Parathyroid adenoma (tissue), 2 donors: ENCODE measurements around the gene PDIA6.
A peak's percentile ranks its signal among the peaks of the same experiment; 100 is the strongest.

Experiments used
- H2AFZ ChIP-seq: fragments of 300-600 bp; sonication (generic); one replicate; pipeline ENCODE4 v1.7.0; 2017; ENCODE audit warnings: antibody characterized with exemption, mild to moderate bottlenecking
- H3K27ac ChIP-seq: fragments of 300-600 bp; sonication (generic); one replicate; pipeline ENCODE4 v1.7.0; 2017
- H3K27me3 ChIP-seq: fragments of 300-600 bp; sonication (generic); one replicate; pipeline ENCODE4 v1.7.0; 2017; ENCODE audit warnings: low read length; ENCODE audit not compliant: control insufficient read depth, insufficient read depth
- H3K36me3 ChIP-seq: fragments of 300-600 bp; sonication (generic); one replicate; pipeline ENCODE4 v1.7.0; 2017; ENCODE audit warnings: low read length; ENCODE audit not compliant: control insufficient read depth, insufficient read depth
- H3K4me1 ChIP-seq: fragments of 300-600 bp; sonication (generic); one replicate; pipeline ENCODE4 v1.7.0; 2017; ENCODE audit warnings: control low read depth
- H3K4me2 ChIP-seq: fragments of 300-600 bp; sonication (generic); one replicate; pipeline ENCODE4 v1.7.0; 2017; ENCODE audit warnings: low read length
- H3K4me3 ChIP-seq: fragments of 300-600 bp; sonication (generic); one replicate; pipeline ENCODE4 v1.7.0; 2017; ENCODE audit warnings: low read depth, low read length
- H3K79me2 ChIP-seq: fragments of 300-600 bp; sonication (generic); one replicate; pipeline ENCODE4 v1.7.0; 2017; ENCODE audit warnings: control low read depth
- H3K9ac ChIP-seq: fragments of 300-600 bp; sonication (generic); one replicate; pipeline ENCODE4 v1.7.0; 2017; ENCODE audit warnings: mild to moderate bottlenecking
- H3K9me3 ChIP-seq: fragments of 300-600 bp; sonication (generic); one replicate; pipeline ENCODE4 v1.7.0; 2017; ENCODE audit warnings: low read length; ENCODE audit not compliant: control insufficient read depth
- CTCF ChIP-seq: fragments of 300-600 bp; sonication (generic); IDR thresholded peaks from one replicate; pipeline ENCODE4 v1.7.0; 2017; ENCODE audit warnings: antibody characterized with exemption, mild to moderate bottlenecking
- donor health status: primary hyperparathyroidism.

The PDIA6 gene

GRCh38 chr2:10760794-10761504 lies 51.6 kb downstream of the PDIA6 start:
- no peak overlapping the region for H3K27ac ChIP-seq
- no peaks in the 10 kb centered on the region for H3K36me3 ChIP-seq
- H3K9me3 ChIP-seq: no peaks in the 10 kb centered on the region
- H3K79me2 ChIP-seq: no peaks in the 10 kb centered on the region
- no peak overlapping the region for H3K4me2 ChIP-seq
- H2AFZ ChIP-seq: no peak overlapping the region
- TF ChIP-seq CTCF: no peak
- H3K27me3 ChIP-seq: no peaks in the 10 kb centered on the region
- H3K9ac ChIP-seq: no peak overlapping the region
- peaks cover 6% of the 10 kb centered on the region for H3K4me1 ChIP-seq
- H3K4me3 ChIP-seq: no peak overlapping the region

DNA sequence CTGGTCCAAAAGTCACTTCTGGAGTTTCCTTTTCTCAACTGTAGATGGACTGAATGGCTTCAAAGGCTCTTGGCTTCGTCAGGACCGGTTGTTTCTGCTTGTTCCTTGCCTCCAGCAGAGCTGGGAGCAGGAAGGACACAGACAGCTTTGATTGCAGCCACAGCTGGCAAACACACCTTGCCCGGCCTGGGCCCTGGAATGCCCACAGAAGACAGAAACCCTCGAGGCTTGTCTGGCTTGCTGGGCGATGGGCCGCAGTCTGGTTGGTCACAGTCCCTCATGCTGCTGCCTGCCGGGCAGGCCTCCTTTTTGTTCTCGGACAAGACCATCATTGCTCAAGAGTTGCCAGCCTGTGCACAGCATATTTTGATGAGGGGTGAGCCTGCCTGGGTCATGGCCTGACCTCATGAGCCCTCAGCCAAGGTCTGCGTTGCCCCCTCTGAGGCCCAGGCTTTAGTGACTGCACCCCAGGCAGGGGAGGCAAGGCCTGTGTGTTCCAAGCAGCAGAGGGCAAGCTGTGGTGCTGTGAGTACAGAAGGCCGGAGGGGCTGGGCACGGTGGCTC lies 53.4 kb downstream of the PDIA6 start:
- H2AFZ ChIP-seq: peak overlapping the region; percentile 34
- H3K79me2 ChIP-seq: no peaks in the 10 kb centered on the region
- H3K4me1 ChIP-seq: peaks cover 6% of the 10 kb centered on the region
- no peak overlapping the region for H3K4me3 ChIP-seq
- no peaks in the 10 kb centered on the region for H3K36me3 ChIP-seq
- H3K9ac ChIP-seq: no peak overlapping the region
- H3K9me3 ChIP-seq: no peaks in the 10 kb centered on the region
- TF ChIP-seq CTCF: no peak
- H3K27ac ChIP-seq: no peak overlapping the region
- H3K27me3 ChIP-seq: no peaks in the 10 kb centered on the region
- no peak overlapping the region for H3K4me2 ChIP-seq

- H2AFZ ChIP-seq: peak overlapping the region; percentile 75
- H3K27ac ChIP-seq: peak overlapping the region; percentile 61
- no peak overlapping the region for H3K4me2 ChIP-seq
- no peaks in the 10 kb centered on the region for H3K27me3 ChIP-seq
- H3K4me3 ChIP-seq: no peak overlapping the region
- no peaks in the 10 kb centered on the region for H3K79me2 ChIP-seq
- no peak overlapping the region for H3K9ac ChIP-seq
- peaks cover 6% of the 10 kb centered on the region for H3K4me1 ChIP-seq
- H3K9me3 ChIP-seq: no peaks in the 10 kb centered on the region
- no peaks in the 10 kb centered on the region for H3K36me3 ChIP-seq
- TF ChIP-seq CTCF: no peak
Measured at GRCh38 chr2:10757814-10758286, 54.7 kb downstream of the PDIA6 start.

GRCh38 chr2:10755621-10756020 lies 57.0 kb downstream of the PDIA6 start:
- Histone ChIP-seq H3K9me3 (no peaks in the 10 kb centered on the region), H3K4me1 (peaks cover 6% of the 10 kb centered on the region), H2AFZ (no peak overlapping the region), H3K4me3 (no peak overlapping the region), H3K4me2 (no peak overlapping the region), H3K36me3 (no peaks in the 10 kb centered on the region), H3K9ac (no peak overlapping the region), H3K27me3 (no peaks in the 10 kb centered on the region), H3K27ac (no peak overlapping the region), H3K79me2 (no peaks in the 10 kb centered on the region)
- no peak for TF ChIP-seq CTCF

DNA sequence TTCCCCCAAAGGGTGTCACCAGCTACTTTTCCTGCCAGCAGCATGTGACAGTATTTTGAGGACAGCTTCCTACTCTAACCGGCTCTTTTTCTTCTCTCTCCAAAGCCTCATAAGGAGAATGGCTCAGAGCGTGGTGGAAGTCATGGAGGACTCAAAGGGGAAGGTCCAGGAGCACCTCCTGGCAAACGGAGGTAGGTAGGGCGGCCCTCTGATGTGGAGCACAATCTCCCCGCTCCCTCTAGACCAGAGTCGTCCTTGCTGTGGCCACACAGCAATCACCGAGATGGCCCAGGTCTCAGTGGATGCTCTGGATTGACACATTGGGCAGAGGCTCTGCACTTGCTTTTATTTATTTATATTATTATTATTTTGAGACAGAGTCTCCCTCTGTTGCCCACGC lies 58.7 kb downstream of the PDIA6 start:
- H3K4me2 ChIP-seq: no peak overlapping the region
- no peaks in the 10 kb centered on the region for H3K27me3 ChIP-seq
- peaks cover 6% of the 10 kb centered on the region for H3K4me1 ChIP-seq
- no peak overlapping the region for H3K9ac ChIP-seq
- no peak overlapping the region for H2AFZ ChIP-seq
- H3K79me2 ChIP-seq: no peaks in the 10 kb centered on the region
- no peak for TF ChIP-seq CTCF
- H3K36me3 ChIP-seq: no peaks in the 10 kb centered on the region
- H3K4me3 ChIP-seq: no peak overlapping the region
- no peak overlapping the region for H3K27ac ChIP-seq
- no peaks in the 10 kb centered on the region for H3K9me3 ChIP-seq
